Natural killer cell treated with Interleukin-12 subunit alpha and Interleukin-12 subunit beta and Interleukin-15 and Interleukin-18, amount 100 ng/mL, for 72 hours (primary cell): ENCODE measurements around the gene UCHL5. TPM values are rescaled to one million over a fixed set of nuclear protein-coding genes. Genes with fewer than 3 reads are reported as not detected.
"Not testable (repeated sequence)": the region's sequence is repeated elsewhere in the genome, so short reads cannot be mapped to it uniquely, and the experiment has no call there.

ENCODE experiments used
- ATAC-seq, 2 donors: fragments of 150-1000 bp; cut with Tn5 transposase in 1 of 2; sonication (Bioruptor Pico), chemical (Tn5 transposase) in 1 of 2; 2 replicates each; pipeline ENCODE4 v1.10.0; 2021
- DNase-seq: peaks from one replicate; pipeline ENCODE4 v3.0.0; 2022; ENCODE audit warnings: low spot score
- H3K27ac Mint-ChIP-seq, 2 donors: 1 replicate in 1 of 2; 2 replicates in 1 of 2; pipeline ENCODE4 v1.8.0; 2022; ENCODE audit warnings: mixed read lengths in 2 of 2, mild to moderate bottlenecking in 1 of 2, moderate library complexity in 1 of 2
- H3K27me3 Mint-ChIP-seq, 2 donors: 1 replicate in 1 of 2; 2 replicates in 1 of 2; pipeline ENCODE4 v1.8.0; 2022; ENCODE audit warnings: mixed read lengths in 2 of 2
- H3K36me3 Mint-ChIP-seq: one replicate; pipeline ENCODE4 v1.8.0; 2022; ENCODE audit warnings: mixed read lengths
- H3K4me1 Mint-ChIP-seq, 2 donors: 1 replicate in 1 of 2; 2 replicates in 1 of 2; pipeline ENCODE4 v1.8.0; 2022; ENCODE audit warnings: low read depth in 2 of 2, mixed read lengths in 2 of 2, mild to moderate bottlenecking in 1 of 2
- H3K4me3 Mint-ChIP-seq: one replicate; pipeline ENCODE4 v1.8.0; 2022; ENCODE audit warnings: mixed read lengths
- H3K9me3 Mint-ChIP-seq: 2 replicates; pipeline ENCODE4 v1.8.0; 2022; ENCODE audit warnings: mixed read lengths
- total RNA-seq, 2 donors: library from RNA; stranded (reverse); gene quantifications; one replicate each; pipeline ENCODE4 v1.2.3, GENCODE V29; 2022

Gene UCHL5
- total RNA-seq, 2 donors from 2014 or later = 67.9 to 76.8 TPM

GRCh38 chr1:193058529-193059281 lies 455 bp downstream of the UCHL5 start:
- H3K27me3 Mint-ChIP-seq = no peaks in the 10 kb centered on the region
- H3K27ac Mint-ChIP-seq = peak overlapping the region; percentile 90 to 95
- H3K4me1 Mint-ChIP-seq = peaks cover 50 to 63% of the 10 kb centered on the region in 2 donors
- ATAC-seq (peak; percentile 75 to 81), DNase-seq (peak; percentile 89)
- H3K4me3 Mint-ChIP-seq = peak overlapping the region; percentile 97
- H3K9me3 Mint-ChIP-seq = no peaks in the 10 kb centered on the region
- peaks cover 6% of the 10 kb centered on the region for H3K36me3 Mint-ChIP-seq

GRCh38 chr1:193054169-193054675 lies 4.9 kb downstream of the UCHL5 start:
- Mint-ChIP-seq H3K4me3 (no peak overlapping the region), H3K9me3 (no peaks in the 10 kb centered on the region), H3K27ac (no peak overlapping the region), H3K36me3 (peaks cover 10% of the 10 kb centered on the region), H3K4me1 (peaks cover 33 to 35% of the 10 kb centered on the region in 2 donors), H3K27me3 (no peaks in the 10 kb centered on the region)
- DNase-seq (no peak), ATAC-seq (no peak)

GRCh38 chr1:193048913-193049312 lies 10.2 kb downstream of the UCHL5 start:
- not testable (repeated sequence) for DNase-seq, ATAC-seq, H3K9me3 Mint-ChIP-seq, H3K27me3 Mint-ChIP-seq, H3K36me3 Mint-ChIP-seq, H3K4me3 Mint-ChIP-seq, H3K27ac Mint-ChIP-seq, H3K4me1 Mint-ChIP-seq

- Mint-ChIP-seq H3K27ac (no peak overlapping the region), H3K4me3 (no peak overlapping the region), H3K36me3 (peaks cover 4% of the 10 kb centered on the region), H3K9me3 (no peaks in the 10 kb centered on the region), H3K27me3 (no peaks in the 10 kb centered on the region), H3K4me1 (peaks cover 6 to 20% of the 10 kb centered on the region in 2 donors)
- no peak for ATAC-seq
- DNase-seq = no peak
Observed at GRCh38 chr1:193042766-193043691, 16.1 kb downstream of the UCHL5 start.

- H3K27me3 Mint-ChIP-seq = no peaks in the 10 kb centered on the region
Observed at GRCh38 chr1:193040011-193040410, 19.1 kb downstream of the UCHL5 start.

GRCh38 chr1:193036337-193037047 lies 22.7 kb downstream of the UCHL5 start:
- Mint-ChIP-seq H3K9me3 (no peaks in the 10 kb centered on the region), H3K36me3 (peaks cover 7% of the 10 kb centered on the region), H3K4me3 (no peak overlapping the region), H3K27me3 (no peaks in the 10 kb centered on the region), H3K27ac (no peak overlapping the region), H3K4me1 (peaks cover 31 to 37% of the 10 kb centered on the region in 2 donors)
- ATAC-seq = no peak
- DNase-seq = no peak

More at GRCh38 chr1:193040011-193040410, 19.1 kb downstream of the UCHL5 start:
- peaks cover 28 to 31% of the 10 kb centered on the region in 2 donors for H3K4me1 Mint-ChIP-seq
- no peak overlapping the region for H3K27ac Mint-ChIP-seq
- DNase-seq (no peak), ATAC-seq (no peak)
- H3K36me3 Mint-ChIP-seq = peaks cover 4% of the 10 kb centered on the region
- no peak overlapping the region for H3K4me3 Mint-ChIP-seq
- H3K9me3 Mint-ChIP-seq = no peaks in the 10 kb centered on the region

- H3K4me1 Mint-ChIP-seq = peaks cover 24 to 42% of the 10 kb centered on the region in 2 donors
- ATAC-seq (no peak), DNase-seq (no peak)
- no peak overlapping the region for H3K4me3 Mint-ChIP-seq
- H3K36me3 Mint-ChIP-seq = peaks cover 7% of the 10 kb centered on the region
- H3K9me3 Mint-ChIP-seq = no peaks in the 10 kb centered on the region
- H3K27me3 Mint-ChIP-seq = no peaks in the 10 kb centered on the region
- H3K27ac Mint-ChIP-seq = no peak overlapping the region
Observed at GRCh38 chr1:193033610-193034009, 25.6 kb downstream of the UCHL5 start.

- H3K4me1 Mint-ChIP-seq = peaks cover 24 to 42% of the 10 kb centered on the region in 2 donors
- not testable (repeated sequence) for H3K4me3 Mint-ChIP-seq, DNase-seq, ATAC-seq, H3K27me3 Mint-ChIP-seq, H3K27ac Mint-ChIP-seq, H3K36me3 Mint-ChIP-seq, H3K9me3 Mint-ChIP-seq
Observed at GRCh38 chr1:193032643-193033427, 26.3 kb downstream of the UCHL5 start.

- Mint-ChIP-seq H3K4me1 (peaks cover 17 to 30% of the 10 kb centered on the region in 2 donors), H3K27ac (no peak overlapping the region), H3K36me3 (peaks cover 7% of the 10 kb centered on the region), H3K27me3 (no peaks in the 10 kb centered on the region), H3K4me3 (no peak overlapping the region), H3K9me3 (no peaks in the 10 kb centered on the region)
- DNase-seq = no peak
- no peak for ATAC-seq
Observed at GRCh38 chr1:193031431-193031830, 27.7 kb downstream of the UCHL5 start.

GRCh38 chr1:193030280-193030679 lies 28.9 kb downstream of the UCHL5 start:
- H3K36me3 Mint-ChIP-seq = peaks cover 7% of the 10 kb centered on the region
- no peaks in the 10 kb centered on the region for H3K27me3 Mint-ChIP-seq
- peaks cover 13 to 26% of the 10 kb centered on the region in 2 donors for H3K4me1 Mint-ChIP-seq
- ATAC-seq (no peak), DNase-seq (no peak)
- H3K27ac Mint-ChIP-seq = no peak overlapping the region
- no peaks in the 10 kb centered on the region for H3K9me3 Mint-ChIP-seq
- no peak overlapping the region for H3K4me3 Mint-ChIP-seq

- Mint-ChIP-seq H3K36me3 (peaks cover 5% of the 10 kb centered on the region), H3K4me3 (no peak overlapping the region), H3K9me3 (no peaks in the 10 kb centered on the region), H3K27me3 (no peaks in the 10 kb centered on the region), H3K4me1 (peaks cover 3 to 6% of the 10 kb centered on the region in 2 donors), H3K27ac (no peak overlapping the region)
- no peak for ATAC-seq
- no peak for DNase-seq
Observed at GRCh38 chr1:193025218-193025617, 33.9 kb downstream of the UCHL5 start.

- no peak for DNase-seq
- no peak overlapping the region for H3K27ac Mint-ChIP-seq
Observed at GRCh38 chr1:193019442-193020026, 39.6 kb downstream of the UCHL5 start.

More at GRCh38 chr1:193019442-193020026, 39.6 kb downstream of the UCHL5 start:
- ATAC-seq = no peak
- Mint-ChIP-seq H3K36me3 (peaks cover 5% of the 10 kb centered on the region), H3K9me3 (no peaks in the 10 kb centered on the region), H3K4me3 (no peak overlapping the region), H3K4me1 (no peaks in the 10 kb centered on the region), H3K27me3 (no peaks in the 10 kb centered on the region)
